SU-DHL-6 (cell line): ENCODE measurements around the gene DNMT3A.

ENCODE experiments used
- H2AFZ ChIP-seq: fragments of 200-600 bp; sonication (generic); 2 replicates; pipeline ENCODE4 v1.6.1; 2014; ENCODE audit warnings: low read depth, mild to moderate bottlenecking, moderate library complexity, mixed read lengths, antibody characterized with exemption, low read length; ENCODE audit not compliant: severe bottlenecking
- H3F3A ChIP-seq: fragments of 200-600 bp; shearing (Covaris generic); 2 replicates; pipeline ENCODE4 v1.6.0; 2016; ENCODE audit warnings: antibody characterized with exemption, mild to moderate bottlenecking; ENCODE audit not compliant: insufficient read depth
- H3K27ac ChIP-seq: fragments of 200-600 bp; sonication (generic); 2 replicates; pipeline ENCODE4 v1.5.1; 2016; ENCODE audit warnings: low read depth, mild to moderate bottlenecking, low read length, moderate library complexity, mixed read lengths
- H3K27me3 ChIP-seq: fragments of 200-600 bp; sonication (generic), shearing (Covaris generic); 2 replicates; pipeline ENCODE4 v1.6.0; 2014; ENCODE audit warnings: mild to moderate bottlenecking, low read length
- H3K36me3 ChIP-seq: fragments of 200-600 bp; sonication (generic); 2 replicates; pipeline ENCODE4 v1.6.1; 2014; ENCODE audit warnings: mild to moderate bottlenecking, low read length, mixed read lengths
- H3K4me2 ChIP-seq: fragments of 300-600, 200-600 bp; shearing (Covaris generic), sonication (generic); 2 replicates; pipeline ENCODE4 v1.6.0; 2014; ENCODE audit warnings: low read length, low read depth, mild to moderate bottlenecking; ENCODE audit not compliant: poor library complexity, severe bottlenecking
- H3K4me3 ChIP-seq: fragments of 200-600 bp; sonication (generic); 2 replicates; pipeline ENCODE4 v1.5.1; 2014; ENCODE audit warnings: antibody characterized with exemption, low read length, mild to moderate bottlenecking, mixed read lengths; ENCODE audit not compliant: insufficient read depth, poor library complexity, severe bottlenecking
- H3K79me2 ChIP-seq: fragments of 200-600 bp; sonication (generic); 2 replicates; pipeline ENCODE4 v1.6.1; 2014; ENCODE audit warnings: mild to moderate bottlenecking, low read length, moderate library complexity; ENCODE audit not compliant: insufficient read depth
- H3K9ac ChIP-seq: fragments of 200-600 bp; sonication (generic); 2 replicates; pipeline ENCODE4 v1.7.0; 2014; ENCODE audit warnings: mild to moderate bottlenecking, low read length
- H3K9me2 ChIP-seq: fragments of 200-600 bp; sonication (generic); replicated peaks from 2 replicates; pipeline ENCODE4 v1.6.1; 2014; ENCODE audit warnings: low read length; ENCODE audit not compliant: insufficient read depth
- H3K9me3 ChIP-seq: fragments of 200-600 bp; sonication (generic); 2 replicates; pipeline ENCODE4 v1.6.1; 2014; ENCODE audit warnings: low read length, mixed read lengths; ENCODE audit not compliant: insufficient read depth
- H4K20me1 ChIP-seq: fragments of 200-600 bp; sonication (generic); 2 replicates; pipeline ENCODE4 v1.6.1; 2014; ENCODE audit warnings: low read depth, mild to moderate bottlenecking, antibody characterized with exemption, low read length, moderate library complexity, mixed read lengths
- EZH2phosphoT487 ChIP-seq: fragments of 200-600 bp; sonication (generic), shearing (Covaris generic); conservative IDR thresholded peaks from 2 replicates; pipeline ENCODE4 v1.6.1; 2018; ENCODE audit warnings: mild to moderate bottlenecking, antibody characterized with exemption, low read length, moderate library complexity, mixed read lengths
- TF ChIP-seq, protein P1 (sequence below): fragments of 200-600 bp; sonication (generic); IDR thresholded peaks from one replicate; pipeline ENCODE4 v1.5.1; 2017; ENCODE audit warnings: antibody characterized with exemption, mild to moderate bottlenecking, low read length, moderate library complexity; ENCODE audit not compliant: insufficient read depth, poor library complexity, severe bottlenecking

Gene DNMT3A

DNA sequence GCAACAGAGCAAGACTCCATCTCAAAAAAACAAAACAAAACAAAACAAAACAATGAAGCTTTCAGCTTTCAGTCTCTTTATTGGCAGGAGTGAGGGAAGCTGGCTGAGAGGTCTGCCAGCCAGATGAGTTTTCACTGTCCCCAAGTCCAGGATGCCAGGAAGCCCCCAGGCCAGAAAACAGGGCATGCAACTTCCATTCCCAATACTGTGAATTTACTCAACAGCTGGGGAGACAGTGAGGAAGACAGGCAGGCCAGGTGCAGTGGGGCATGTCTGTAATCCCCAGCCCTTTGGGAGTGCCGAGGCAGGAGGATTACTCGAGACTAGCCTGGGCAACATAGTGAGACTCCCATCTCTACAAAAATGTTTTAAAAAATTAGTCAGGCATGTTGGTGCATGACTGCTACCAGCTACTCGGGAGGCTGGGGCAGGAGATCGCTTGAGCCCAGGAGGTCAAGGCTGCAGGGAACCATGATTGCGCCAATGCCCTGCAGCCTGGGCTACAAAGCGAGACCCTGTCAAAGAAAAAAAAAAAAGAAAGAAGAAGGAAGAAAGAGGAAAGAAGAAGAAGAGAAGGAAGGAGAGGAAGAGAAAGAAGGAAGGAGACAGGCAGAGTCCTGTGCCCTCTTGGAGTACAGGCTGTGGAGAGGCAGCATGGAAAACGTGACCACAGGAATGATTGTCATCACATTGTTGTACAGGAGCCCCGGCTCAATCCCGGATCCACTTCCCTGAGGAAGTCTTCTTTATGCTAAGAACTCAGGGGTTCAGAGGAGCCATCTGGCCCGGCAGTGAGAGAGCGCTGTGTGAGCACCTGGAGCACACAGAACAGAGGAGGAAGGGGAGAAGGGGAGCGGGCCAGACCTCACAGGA is 144.2 kb downstream of the DNMT3A start:
- H3K4me3 ChIP-seq, result no peak overlapping the region
- no peaks in the 10 kb centered on the region for H3K27me3 ChIP-seq
- H3K79me2 ChIP-seq, result no peaks in the 10 kb centered on the region
- no peaks in the 10 kb centered on the region for H3K36me3 ChIP-seq
- TF ChIP-seq, protein P1, sequence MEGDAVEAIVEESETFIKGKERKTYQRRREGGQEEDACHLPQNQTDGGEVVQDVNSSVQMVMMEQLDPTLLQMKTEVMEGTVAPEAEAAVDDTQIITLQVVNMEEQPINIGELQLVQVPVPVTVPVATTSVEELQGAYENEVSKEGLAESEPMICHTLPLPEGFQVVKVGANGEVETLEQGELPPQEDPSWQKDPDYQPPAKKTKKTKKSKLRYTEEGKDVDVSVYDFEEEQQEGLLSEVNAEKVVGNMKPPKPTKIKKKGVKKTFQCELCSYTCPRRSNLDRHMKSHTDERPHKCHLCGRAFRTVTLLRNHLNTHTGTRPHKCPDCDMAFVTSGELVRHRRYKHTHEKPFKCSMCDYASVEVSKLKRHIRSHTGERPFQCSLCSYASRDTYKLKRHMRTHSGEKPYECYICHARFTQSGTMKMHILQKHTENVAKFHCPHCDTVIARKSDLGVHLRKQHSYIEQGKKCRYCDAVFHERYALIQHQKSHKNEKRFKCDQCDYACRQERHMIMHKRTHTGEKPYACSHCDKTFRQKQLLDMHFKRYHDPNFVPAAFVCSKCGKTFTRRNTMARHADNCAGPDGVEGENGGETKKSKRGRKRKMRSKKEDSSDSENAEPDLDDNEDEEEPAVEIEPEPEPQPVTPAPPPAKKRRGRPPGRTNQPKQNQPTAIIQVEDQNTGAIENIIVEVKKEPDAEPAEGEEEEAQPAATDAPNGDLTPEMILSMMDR, result no peak
- no peak for TF ChIP-seq EZH2phosphoT487
- H3K4me2 ChIP-seq, result no peak overlapping the region
- H3F3A ChIP-seq, result no peaks in the 10 kb centered on the region
- H3K9me3 ChIP-seq, result no peaks in the 10 kb centered on the region
- H4K20me1 ChIP-seq, result no peaks in the 10 kb centered on the region
- no peak overlapping the region for H3K9ac ChIP-seq
- no peaks in the 10 kb centered on the region for H3K9me2 ChIP-seq
- no peak overlapping the region for H3K27ac ChIP-seq
- H2AFZ ChIP-seq, result no peak overlapping the region

DNA sequence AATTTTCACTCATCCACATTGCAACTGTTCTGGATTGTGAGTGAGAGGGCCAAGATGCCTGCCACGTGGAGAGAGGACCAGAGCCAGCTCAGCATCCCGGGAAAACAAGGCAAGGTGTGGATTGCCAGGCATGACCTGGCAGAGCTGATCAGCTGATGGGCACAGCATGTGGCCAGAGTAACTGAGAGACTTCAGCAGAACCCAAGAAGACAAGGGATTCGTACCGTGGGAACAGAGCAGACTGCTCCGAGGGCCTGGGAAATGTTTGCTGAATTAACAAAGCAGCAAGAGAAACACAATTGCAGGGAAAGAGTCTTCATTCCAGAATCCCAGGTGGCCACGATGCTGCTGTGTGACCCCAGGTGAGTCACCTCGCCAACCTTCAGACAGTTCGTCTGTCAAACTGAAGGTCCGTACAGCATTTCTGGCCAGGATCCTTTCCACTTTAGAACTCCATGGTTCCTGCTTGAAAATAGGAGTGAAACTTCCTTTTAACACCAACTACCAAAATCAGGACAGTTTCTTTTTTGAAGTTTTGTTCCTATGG is 147.1 kb downstream of the DNMT3A start:
- H3K4me3 ChIP-seq, result no peak overlapping the region
- H2AFZ ChIP-seq, result no peak overlapping the region
- H3K79me2 ChIP-seq, result no peaks in the 10 kb centered on the region
- H3K4me2 ChIP-seq, result no peak overlapping the region
- H3K9me3 ChIP-seq, result no peaks in the 10 kb centered on the region
- no peak for TF ChIP-seq EZH2phosphoT487
- TF ChIP-seq, protein P1, result no peak
- no peak overlapping the region for H3K27ac ChIP-seq
- no peaks in the 10 kb centered on the region for H3K9me2 ChIP-seq
- no peaks in the 10 kb centered on the region for H3K36me3 ChIP-seq
- no peaks in the 10 kb centered on the region for H4K20me1 ChIP-seq
- no peaks in the 10 kb centered on the region for H3K27me3 ChIP-seq
- no peak overlapping the region for H3K9ac ChIP-seq
- no peaks in the 10 kb centered on the region for H3F3A ChIP-seq

DNA sequence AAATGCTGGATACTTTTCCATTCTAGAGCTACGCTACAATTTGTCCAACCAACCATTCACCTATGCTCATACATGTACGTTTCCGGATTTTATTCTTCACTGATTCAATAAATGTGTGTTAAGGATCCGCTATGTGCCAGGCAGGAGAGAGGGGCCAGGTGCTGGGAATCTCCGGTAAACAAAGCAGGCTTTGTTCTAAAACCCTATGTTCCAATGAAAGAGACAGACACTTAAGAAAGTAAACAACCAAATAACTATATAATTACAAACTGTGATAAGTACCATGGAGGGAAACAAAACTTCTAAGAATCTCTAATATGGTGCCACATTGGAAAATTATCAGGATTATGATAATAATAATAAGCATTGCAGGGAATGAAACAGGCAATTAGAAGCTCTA is 151.2 kb downstream of the DNMT3A start:
- no peaks in the 10 kb centered on the region for H3K9me2 ChIP-seq
- TF ChIP-seq, protein P1, result no peak
- TF ChIP-seq EZH2phosphoT487, result no peak
- H2AFZ ChIP-seq, result no peak overlapping the region
- no peaks in the 10 kb centered on the region for H3K27me3 ChIP-seq
- no peaks in the 10 kb centered on the region for H4K20me1 ChIP-seq
- no peak overlapping the region for H3K4me3 ChIP-seq
- H3K27ac ChIP-seq, result no peak overlapping the region
- no peak overlapping the region for H3K4me2 ChIP-seq
- no peaks in the 10 kb centered on the region for H3K9me3 ChIP-seq
- H3K9ac ChIP-seq, result no peak overlapping the region
- no peaks in the 10 kb centered on the region for H3K79me2 ChIP-seq
- H3F3A ChIP-seq, result no peaks in the 10 kb centered on the region
- no peaks in the 10 kb centered on the region for H3K36me3 ChIP-seq
